WI38 (cell line): ENCODE results near the gene ZSCAN5C.

Experiments
- H3K4me3 ChIP-seq: 2 replicates; pipeline ENCODE4 v1.5.1; 2011; ENCODE audit warnings: low read depth, mild to moderate bottlenecking, control low read depth, low read length
- CTCF ChIP-seq: IDR thresholded peaks from 2 replicates; pipeline ENCODE4 v1.5.1; 2012; ENCODE audit warnings: low read depth, mild to moderate bottlenecking, control low read depth, low read length

ZSCAN5C gene, protein sequence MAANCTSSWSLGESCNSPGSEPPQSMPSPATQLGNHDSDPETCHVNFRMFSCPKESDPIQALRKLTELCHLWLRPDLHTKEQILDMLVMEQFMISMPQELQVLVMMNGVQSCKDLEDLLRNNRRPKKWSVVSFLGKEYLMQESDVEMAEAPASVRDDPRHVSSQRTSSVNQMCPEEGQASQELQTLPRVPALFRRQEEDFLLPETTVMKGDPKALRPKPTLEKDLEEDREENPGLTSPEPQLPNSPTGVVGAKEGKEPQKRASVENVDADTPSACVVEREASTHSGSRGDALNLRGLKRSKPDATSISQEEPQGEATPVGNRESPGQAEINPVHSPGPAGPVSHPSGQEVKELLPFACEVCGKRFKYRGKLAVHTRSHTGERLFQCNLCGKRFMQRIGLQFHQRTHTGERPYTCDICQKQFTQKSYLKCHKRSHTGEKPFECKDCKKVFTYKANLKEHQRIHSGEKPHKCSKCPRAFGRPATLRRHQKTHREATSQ

GRCh38 chr19:56201973-56202372 is at the start of gene ZSCAN5C:
ZSCAN5C (plus strand) TSS chr19:56202273; CDS start chr19:56205914, 3,641 bp downstream.
- no peak within 1 kb of the TSS for H3K4me3 ChIP-seq
- no peak for TF ChIP-seq CTCF

GRCh38 chr19:56152644-56153043 is 49.4 kb upstream of the ZSCAN5C start:
- no peak overlapping the region for H3K4me3 ChIP-seq
- TF ChIP-seq CTCF = no peak

DNA sequence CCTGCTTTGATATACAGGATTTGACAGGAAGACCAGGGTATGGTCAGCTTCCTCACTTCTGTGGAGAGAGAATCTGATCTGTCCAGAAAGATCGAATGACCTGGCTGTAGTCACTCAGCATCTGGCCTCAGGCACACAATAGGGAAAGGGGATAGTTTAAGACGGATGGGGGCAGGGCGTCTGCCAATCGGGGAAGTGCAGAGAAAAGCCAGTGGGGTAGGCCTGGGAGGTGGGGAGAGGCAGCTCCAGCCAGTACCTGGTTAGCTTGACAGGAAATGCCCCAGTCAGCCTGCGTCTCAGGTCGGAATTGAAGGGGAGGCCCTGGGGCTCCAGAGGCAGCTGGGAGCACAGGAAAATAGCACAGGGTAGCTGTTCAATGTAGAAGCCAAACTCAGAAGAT is 48.6 kb upstream of the ZSCAN5C start:
- no peak overlapping the region for H3K4me3 ChIP-seq
- TF ChIP-seq CTCF = no peak

- H3K4me3 ChIP-seq = no peak overlapping the region
- no peak for TF ChIP-seq CTCF
Measured at GRCh38 chr19:56155124-56155687, 46.9 kb upstream of the ZSCAN5C start.

- no peak overlapping the region for H3K4me3 ChIP-seq
- TF ChIP-seq CTCF = no peak
Measured at GRCh38 chr19:56156768-56157167, 45.3 kb upstream of the ZSCAN5C start.

- no peak overlapping the region for H3K4me3 ChIP-seq
Measured at GRCh38 chr19:56158170-56158757, 43.8 kb upstream of the ZSCAN5C start.

More at GRCh38 chr19:56158170-56158757, 43.8 kb upstream of the ZSCAN5C start:
- TF ChIP-seq CTCF = no peak
